Femur (tissue), 1 donor: ENCODE data around the gene TMEM94.
"Not testable (repeated sequence)": the region's sequence is repeated elsewhere in the genome, so short reads cannot be mapped to it uniquely, and the experiment has no call there.

ENCODE experiments used
- DNase-seq: peaks from one replicate; pipeline ENCODE4 v3.0.0-alpha.2; 2017

Gene TMEM94

GRCh38 chr17:75447951-75448856 lies 8.2 kb upstream of the TMEM94 start:
- no peak for DNase-seq

- DNase-seq = no peak
These were observed 6.2 kb upstream of the TMEM94 start for GRCh38 chr17:75450270-75450669.

- no peak for DNase-seq
These were observed 2.2 kb upstream of the TMEM94 start for GRCh38 chr17:75454193-75454592.

GRCh38 chr17:75454672-75455071 lies 1.8 kb upstream of the TMEM94 start:
- not testable (repeated sequence) for DNase-seq

DNA sequence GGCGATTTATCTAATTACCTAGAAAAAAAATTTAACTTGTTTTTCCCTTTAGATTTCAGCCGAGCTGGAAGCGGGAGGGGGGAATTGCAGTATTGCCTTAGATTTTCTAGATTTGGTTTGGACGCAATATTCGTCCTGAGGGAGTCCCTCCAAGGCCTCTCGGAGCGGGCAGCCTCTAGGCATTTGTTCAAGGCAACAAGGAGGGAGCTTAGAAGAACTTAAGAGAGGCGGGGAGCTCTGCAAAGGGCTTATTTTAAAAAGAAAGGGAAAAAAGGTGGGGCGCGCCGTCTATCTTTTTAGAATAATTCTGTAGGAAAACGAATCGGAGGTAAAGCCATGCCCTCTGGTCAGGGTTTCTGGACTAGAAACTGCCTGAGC lies 407 bp upstream of the TMEM94 start:
- no peak for DNase-seq

GRCh38 chr17:75457047-75457654 lies 716 bp downstream of the TMEM94 start:
- peak; percentile 76 for DNase-seq

DNA sequence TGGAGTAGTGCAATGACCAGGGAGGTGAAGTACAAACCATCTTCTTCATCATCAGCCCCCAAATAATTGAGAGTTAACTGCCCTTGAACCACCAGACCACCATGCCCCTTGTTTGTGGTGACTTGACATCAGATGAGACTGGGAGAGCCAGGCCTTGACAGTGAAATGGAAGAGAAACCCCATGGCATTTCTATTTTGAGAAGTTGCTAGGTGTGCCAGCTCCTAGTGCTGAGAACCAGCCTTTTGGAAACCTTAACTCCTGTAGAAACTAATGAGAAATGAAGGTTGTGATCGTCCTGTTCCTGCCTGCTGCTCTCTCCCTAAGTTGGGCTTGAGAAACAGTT lies 2.8 kb downstream of the TMEM94 start:
- DNase-seq = no peak

- peak; percentile 72 for DNase-seq
These were observed 3.3 kb downstream of the TMEM94 start for GRCh38 chr17:75459590-75460267.

DNA sequence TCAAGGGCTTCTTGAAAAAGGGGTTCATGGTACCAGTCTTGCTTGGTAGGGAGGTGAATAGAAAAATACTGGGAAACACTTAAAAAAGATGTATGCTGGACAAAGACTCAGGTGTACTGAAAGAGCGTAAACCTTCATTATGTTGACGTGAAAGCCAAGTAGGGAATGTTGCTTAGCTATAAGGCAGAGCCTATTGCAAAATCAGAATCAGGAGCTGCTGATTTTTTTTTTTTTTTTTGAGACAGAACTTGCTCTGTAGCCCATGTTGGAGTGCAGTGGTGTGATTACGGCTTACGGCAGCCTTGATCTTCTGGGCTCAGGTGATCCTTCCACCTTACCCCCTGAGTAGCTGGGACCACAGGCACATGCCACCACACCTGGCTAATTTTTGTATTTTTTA lies 3.9 kb downstream of the TMEM94 start:
- no peak for DNase-seq

- no peak for DNase-seq
These were observed 7.2 kb downstream of the TMEM94 start for GRCh38 chr17:75463603-75464002.

DNA sequence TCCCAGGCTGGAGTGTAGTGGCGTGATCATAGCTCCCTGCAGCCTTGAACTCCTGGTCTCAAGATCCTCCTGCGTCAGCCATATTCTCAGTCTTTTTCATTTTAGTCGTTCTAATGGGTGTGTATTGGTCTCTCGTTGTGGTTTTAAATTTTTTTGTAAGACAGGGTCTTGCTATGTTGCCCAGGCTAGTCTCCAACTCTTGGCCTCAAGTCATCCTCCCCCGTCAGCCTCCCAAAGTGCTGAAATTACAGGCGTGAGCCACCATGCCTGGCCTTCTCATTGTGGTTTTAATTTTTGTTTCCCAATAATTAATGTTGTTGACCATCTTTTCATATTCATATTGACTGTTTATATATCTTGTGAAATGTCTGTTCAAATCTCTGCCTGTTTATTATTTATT lies 8.6 kb downstream of the TMEM94 start:
- no peak for DNase-seq

DNA sequence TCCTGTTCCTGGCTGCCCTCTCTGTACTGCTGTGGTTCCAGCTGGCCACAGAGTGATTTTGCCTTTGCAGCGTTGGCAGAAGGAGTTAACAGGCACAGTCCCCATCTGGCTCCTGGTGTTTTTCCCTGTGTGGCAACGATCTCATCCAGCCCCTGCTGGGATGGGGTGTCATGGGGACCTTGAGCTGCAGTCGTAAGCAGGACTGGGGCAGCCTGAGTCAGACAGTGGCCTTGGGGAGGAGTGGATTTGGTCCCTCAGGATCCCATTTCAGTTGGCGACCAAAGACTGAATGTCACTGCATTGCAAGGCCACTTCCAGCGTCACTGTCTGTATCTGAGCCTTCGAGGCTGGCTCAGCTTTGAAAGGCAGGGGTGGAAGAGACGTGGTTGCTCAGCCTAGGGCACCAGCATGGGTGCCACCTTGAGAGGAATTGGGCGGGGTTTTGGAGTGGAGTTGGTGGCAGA lies 11.9 kb downstream of the TMEM94 start:
- no peak for DNase-seq

- DNase-seq = no peak
These were observed 12.4 kb downstream of the TMEM94 start for GRCh38 chr17:75468779-75469373.

- DNase-seq = no peak
These were observed 14.8 kb downstream of the TMEM94 start for GRCh38 chr17:75471207-75471606.

GRCh38 chr17:75472119-75472518 lies 15.7 kb downstream of the TMEM94 start:
- no peak for DNase-seq

- no peak for DNase-seq
These were observed 16.8 kb downstream of the TMEM94 start for GRCh38 chr17:75473246-75473645.

- DNase-seq = no peak
These were observed 18.3 kb downstream of the TMEM94 start for GRCh38 chr17:75474736-75475135.

DNA sequence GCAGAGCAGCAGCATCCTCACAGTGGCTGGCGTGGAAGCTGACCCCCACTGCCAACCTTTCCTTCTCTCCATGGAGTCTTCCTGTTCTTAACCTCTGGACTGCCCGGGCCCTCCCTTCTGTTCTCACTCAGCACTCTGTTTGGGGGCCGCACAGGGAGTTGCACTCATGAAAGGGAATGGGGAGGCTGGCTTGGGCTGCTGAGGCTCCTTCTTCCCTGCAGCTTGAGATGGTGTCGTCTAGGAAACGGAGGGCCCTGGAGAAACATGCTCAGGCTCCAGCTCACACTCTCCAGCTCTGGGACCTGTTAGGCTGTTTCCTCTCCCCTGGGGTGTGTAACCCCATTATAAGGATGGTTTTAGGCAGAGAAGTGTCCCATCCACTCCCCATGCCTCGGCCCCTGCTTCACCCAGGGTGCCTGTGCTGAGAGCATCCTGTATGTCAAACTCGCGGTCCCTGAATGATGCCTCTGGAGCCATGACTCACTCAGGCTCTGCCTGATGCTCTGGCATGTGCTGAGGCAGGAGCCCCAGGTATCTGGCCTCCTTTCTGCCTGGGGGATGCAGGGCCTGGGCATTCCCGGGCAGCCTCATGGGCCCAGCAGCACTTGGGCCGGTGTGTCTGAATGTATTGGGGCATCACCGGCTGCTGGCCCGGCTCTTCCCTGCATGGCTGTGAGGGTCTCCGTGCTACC lies 18.9 kb downstream of the TMEM94 start:
- no peak for DNase-seq

- peak; percentile 80 for DNase-seq
These were observed 19.4 kb downstream of the TMEM94 start for GRCh38 chr17:75475851-75476250.

GRCh38 chr17:75476271-75476671 lies 19.8 kb downstream of the TMEM94 start:
- DNase-seq = peak; percentile 71

- no peak for DNase-seq
These were observed 20.5 kb downstream of the TMEM94 start for GRCh38 chr17:75476752-75477489.

DNA sequence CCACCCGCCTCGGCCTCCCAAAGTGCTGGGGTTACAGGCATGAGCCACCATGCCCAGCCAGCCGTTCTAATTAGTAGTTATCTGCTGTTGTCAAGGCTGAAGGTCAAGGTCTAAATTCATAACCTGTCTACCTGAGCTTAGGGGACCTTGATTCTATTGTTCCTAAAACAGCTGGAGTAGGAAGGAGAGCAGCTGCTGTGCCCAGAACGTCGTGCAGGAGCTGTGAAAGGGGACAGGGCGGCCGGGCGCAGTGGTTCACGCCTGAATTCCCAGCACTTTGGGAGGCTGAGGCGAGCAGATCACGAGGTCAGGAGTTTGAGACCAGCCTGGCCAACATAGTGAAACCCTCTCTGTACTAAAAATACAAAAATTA lies 21.0 kb downstream of the TMEM94 start:
- DNase-seq = not testable (repeated sequence)
